Suprapubic skin (tissue), 4 donors: ENCODE data around the gene GULP1.

Source experiments
- EP300 ChIP-seq: sonication (generic); formaldehyde crosslinking; IDR thresholded peaks from one replicate; pipeline ENCODE4 v1.6.1; 2017; ENCODE audit warnings: antibody characterized with exemption
- POLR2A ChIP-seq, 2 donors: fragments of 450-650 bp; IDR thresholded peaks; one replicate each; pipeline ENCODE4 v1.6.1; 2017; ENCODE audit warnings: antibody characterized with exemption in 2 of 2, mild to moderate bottlenecking in 2 of 2, moderate library complexity in 2 of 2
- POLR2AphosphoS5 ChIP-seq, 3 donors: sonication (generic); formaldehyde crosslinking; IDR thresholded peaks; one replicate each; pipeline ENCODE4 v1.6.1; 2017; ENCODE audit warnings: antibody characterized with exemption in 3 of 3
- TF ChIP-seq, protein P1 (sequence below), 2 donors: fragments of 200-600 bp in 1 of 2; fragments of 450-650 bp in 1 of 2; sonication (generic) in 1 of 2; IDR thresholded peaks; one replicate each; pipeline ENCODE4 v1.5.1; 2016 to 2019; ENCODE audit warnings: antibody characterized with exemption in 2 of 2, mild to moderate bottlenecking in 1 of 2, moderate library complexity in 1 of 2

DNA sequence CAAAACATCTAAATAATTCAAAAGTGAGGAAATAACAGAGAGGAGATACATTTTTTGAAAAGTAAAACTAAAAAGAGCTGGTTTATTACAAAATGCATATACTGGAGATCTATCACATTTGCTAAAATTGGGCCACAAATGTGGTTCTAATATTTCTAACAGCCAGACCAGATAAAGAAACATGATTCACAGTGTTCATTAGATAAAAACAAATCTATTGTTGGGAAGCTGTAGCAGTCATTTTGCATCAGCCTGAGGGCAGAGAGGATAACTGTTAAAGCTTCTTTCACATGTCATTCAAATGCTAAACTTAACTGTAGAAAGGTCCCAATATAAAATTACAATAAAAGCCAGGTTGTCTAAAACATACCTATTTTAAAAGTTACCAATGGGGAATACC is 148.3 kb downstream of the GULP1 start:
- TF ChIP-seq, protein P1, sequence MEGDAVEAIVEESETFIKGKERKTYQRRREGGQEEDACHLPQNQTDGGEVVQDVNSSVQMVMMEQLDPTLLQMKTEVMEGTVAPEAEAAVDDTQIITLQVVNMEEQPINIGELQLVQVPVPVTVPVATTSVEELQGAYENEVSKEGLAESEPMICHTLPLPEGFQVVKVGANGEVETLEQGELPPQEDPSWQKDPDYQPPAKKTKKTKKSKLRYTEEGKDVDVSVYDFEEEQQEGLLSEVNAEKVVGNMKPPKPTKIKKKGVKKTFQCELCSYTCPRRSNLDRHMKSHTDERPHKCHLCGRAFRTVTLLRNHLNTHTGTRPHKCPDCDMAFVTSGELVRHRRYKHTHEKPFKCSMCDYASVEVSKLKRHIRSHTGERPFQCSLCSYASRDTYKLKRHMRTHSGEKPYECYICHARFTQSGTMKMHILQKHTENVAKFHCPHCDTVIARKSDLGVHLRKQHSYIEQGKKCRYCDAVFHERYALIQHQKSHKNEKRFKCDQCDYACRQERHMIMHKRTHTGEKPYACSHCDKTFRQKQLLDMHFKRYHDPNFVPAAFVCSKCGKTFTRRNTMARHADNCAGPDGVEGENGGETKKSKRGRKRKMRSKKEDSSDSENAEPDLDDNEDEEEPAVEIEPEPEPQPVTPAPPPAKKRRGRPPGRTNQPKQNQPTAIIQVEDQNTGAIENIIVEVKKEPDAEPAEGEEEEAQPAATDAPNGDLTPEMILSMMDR (IDR thresholded peaks at IDR 0.05), result no peak
- TF ChIP-seq POLR2AphosphoS5 (IDR thresholded peaks at IDR 0.05), result no peak
- TF ChIP-seq POLR2A (IDR thresholded peaks at IDR 0.05), result no peak
- no peak for TF ChIP-seq EP300
